ENCODE measurements around the gene OLFM3. TPM values are rescaled to one million over a fixed set of nuclear protein-coding genes. Genes with fewer than 3 reads are reported as not detected.

OLFM3 gene
- total RNA-seq, 4 donors from 2014 or later = 0.11 to 0.50 TPM; not detected in 2

- 71 to 73% methylated on average over 4 of the region's 4 CpGs for WGBS, 2 donors
- H3K27ac ChIP-seq = no peak overlapping the region
- H3K27me3 ChIP-seq = no peaks in the 10 kb centered on the region
- no peaks in the 10 kb centered on the region for H3K9me3 ChIP-seq
- H3K4me1 ChIP-seq = no peaks in the 10 kb centered on the region
- intact Hi-C loops (cut with DNase I) = no loop called here
- no peak for DNase-seq
- no peak overlapping the region for H3K4me3 ChIP-seq (replicated peaks in 1 of 3)
- TF ChIP-seq POLR2A (IDR thresholded peaks at IDR 0.05) (no peak), CTCF (IDR thresholded peaks at IDR 0.05) (no peak)
- no peaks in the 10 kb centered on the region for H3K36me3 ChIP-seq
These were observed 28.9 kb downstream of the OLFM3 start for GRCh38 chr1:101967871-101968270.

- Histone ChIP-seq H3K9me3 (no peaks in the 10 kb centered on the region), H3K4me3 (replicated peaks in 1 of 3) (no peak overlapping the region), H3K27ac (no peak overlapping the region), H3K4me1 (no peaks in the 10 kb centered on the region), H3K36me3 (no peaks in the 10 kb centered on the region), H3K27me3 (no peaks in the 10 kb centered on the region)
- 74 to 76% methylated on average over 2 of the region's 2 CpGs for WGBS, 2 donors
- TF ChIP-seq POLR2A (IDR thresholded peaks at IDR 0.05) = no peak
- TF ChIP-seq CTCF (IDR thresholded peaks at IDR 0.05) = no peak
- no peak for DNase-seq
- intact Hi-C loops (cut with DNase I) = no loop called here
These were observed 31.4 kb downstream of the OLFM3 start for GRCh38 chr1:101965341-101965740.

GRCh38 chr1:101964708-101965107 lies 32.0 kb downstream of the OLFM3 start:
- no peak for TF ChIP-seq POLR2A (IDR thresholded peaks at IDR 0.05)
- no peak for TF ChIP-seq CTCF (IDR thresholded peaks at IDR 0.05)

GRCh38 chr1:101960142-101960541 lies 36.6 kb downstream of the OLFM3 start:
- no peak for TF ChIP-seq POLR2A (IDR thresholded peaks at IDR 0.05)
- TF ChIP-seq CTCF (IDR thresholded peaks at IDR 0.05) = no peak
- no peaks in the 10 kb centered on the region for H3K9me3 ChIP-seq
- H3K36me3 ChIP-seq = no peaks in the 10 kb centered on the region
- H3K4me1 ChIP-seq = no peaks in the 10 kb centered on the region
- no peak for DNase-seq
- intact Hi-C loops (cut with DNase I) = no loop called here
- no peak overlapping the region for H3K4me3 ChIP-seq (replicated peaks in 1 of 3)
- WGBS, 2 donors = 37 to 68% methylated on average over 2 of the region's 2 CpGs
- no peaks in the 10 kb centered on the region for H3K27me3 ChIP-seq
- H3K27ac ChIP-seq = no peak overlapping the region

More at GRCh38 chr1:101964708-101965107, 32.0 kb downstream of the OLFM3 start:
- WGBS, 2 donors = 0% methylated on average over 1 of the region's 1 CpG
- H3K4me3 ChIP-seq (replicated peaks in 1 of 3) = no peak overlapping the region
- H3K36me3 ChIP-seq = no peaks in the 10 kb centered on the region
- H3K4me1 ChIP-seq = no peaks in the 10 kb centered on the region
- H3K27ac ChIP-seq = no peak overlapping the region
- H3K27me3 ChIP-seq = no peaks in the 10 kb centered on the region
- no peaks in the 10 kb centered on the region for H3K9me3 ChIP-seq
- intact Hi-C loops (cut with DNase I) = no loop called here
- no peak for DNase-seq

GRCh38 chr1:101959456-101959855 lies 37.3 kb downstream of the OLFM3 start:
- Histone ChIP-seq H3K4me1 (no peaks in the 10 kb centered on the region), H3K27me3 (no peaks in the 10 kb centered on the region), H3K36me3 (no peaks in the 10 kb centered on the region), H3K27ac (no peak overlapping the region), H3K9me3 (no peaks in the 10 kb centered on the region), H3K4me3 (replicated peaks in 1 of 3) (no peak overlapping the region)
- no peak for TF ChIP-seq CTCF (IDR thresholded peaks at IDR 0.05)
- no peak for TF ChIP-seq POLR2A (IDR thresholded peaks at IDR 0.05)
- intact Hi-C loops (cut with DNase I) = no loop called here
- no peak for DNase-seq
- 90 to 91% methylated on average over 3 of the region's 3 CpGs for WGBS, 2 donors
